Rectal smooth muscle tissue (tissue), 1 donor: ENCODE measurements around the gene IRF7.
A peak's percentile ranks its signal among the peaks of the same experiment; 100 is the strongest.

ENCODE experiments used
- H3K27ac ChIP-seq: one replicate; pipeline ENCODE4 v1.7.0; 2013; ENCODE audit warnings: low read depth, low read length, inconsistent platforms
- H3K27me3 ChIP-seq: one replicate; pipeline ENCODE4 v1.7.0; 2013; ENCODE audit warnings: low read length; ENCODE audit not compliant: control insufficient read depth, insufficient read depth
- H3K36me3 ChIP-seq: one replicate; pipeline ENCODE4 v1.7.0; 2013; ENCODE audit warnings: low read length; ENCODE audit not compliant: control insufficient read depth, insufficient read depth
- H3K4me1 ChIP-seq: one replicate; pipeline ENCODE4 v1.7.0; 2013; ENCODE audit warnings: low read length; ENCODE audit not compliant: control insufficient read depth, insufficient read depth
- H3K4me3 ChIP-seq: one replicate; pipeline ENCODE4 v1.7.0; 2013; ENCODE audit warnings: low read length
- H3K9ac ChIP-seq: one replicate; pipeline ENCODE4 v1.7.0; 2013; ENCODE audit warnings: low read length

Gene IRF7

GRCh38 chr11:637593-638521 lies 22.1 kb upstream of the IRF7 start:
- H3K27ac ChIP-seq, result no peak overlapping the region
- H3K4me1 ChIP-seq, result peaks cover 2% of the 10 kb centered on the region
- H3K4me3 ChIP-seq, result no peak overlapping the region
- H3K27me3 ChIP-seq, result peaks cover 21% of the 10 kb centered on the region
- H3K9ac ChIP-seq, result no peak overlapping the region
- H3K36me3 ChIP-seq, result no peaks in the 10 kb centered on the region

- H3K4me1 ChIP-seq, result peaks cover 2% of the 10 kb centered on the region
- no peak overlapping the region for H3K27ac ChIP-seq
- H3K9ac ChIP-seq, result no peak overlapping the region
- H3K4me3 ChIP-seq, result no peak overlapping the region
- peaks cover 21% of the 10 kb centered on the region for H3K27me3 ChIP-seq
- H3K36me3 ChIP-seq, result no peaks in the 10 kb centered on the region
Observed at GRCh38 chr11:637333-637592, 21.5 kb upstream of the IRF7 start.

GRCh38 chr11:636511-637332 lies 21.0 kb upstream of the IRF7 start, which contains the start of gene DRD4:
Gene DRD4, plus strand, starts transcription at chr11:637269. Its CDS starts 36 bp downstream, at chr11:637305.
- no peak within 1 kb of the TSS for H3K4me3 ChIP-seq
- no peaks in the 10 kb centered on the region for H3K36me3 ChIP-seq
- no peak within 1 kb of the TSS for H3K9ac ChIP-seq
- peaks cover 21% of the 10 kb centered on the region for H3K27me3 ChIP-seq
- peaks cover 2% of the 10 kb centered on the region for H3K4me1 ChIP-seq
- H3K27ac ChIP-seq, result no peak within 1 kb of the TSS

- H3K9ac ChIP-seq, result no peak overlapping the region
- no peak overlapping the region for H3K4me3 ChIP-seq
- peaks cover 2% of the 10 kb centered on the region for H3K4me1 ChIP-seq
- H3K27me3 ChIP-seq, result peaks cover 21% of the 10 kb centered on the region
- H3K27ac ChIP-seq, result no peak overlapping the region
- no peaks in the 10 kb centered on the region for H3K36me3 ChIP-seq
Observed at GRCh38 chr11:635945-636510, 20.3 kb upstream of the IRF7 start.

- Histone ChIP-seq H3K4me3 (no peak overlapping the region), H3K27me3 (no peaks in the 10 kb centered on the region), H3K4me1 (no peaks in the 10 kb centered on the region), H3K9ac (no peak overlapping the region), H3K27ac (no peak overlapping the region), H3K36me3 (no peaks in the 10 kb centered on the region)
Observed at GRCh38 chr11:630871-631270, 15.1 kb upstream of the IRF7 start.

GRCh38 chr11:629237-629583 lies 13.5 kb upstream of the IRF7 start:
- Histone ChIP-seq H3K4me3 (no peak overlapping the region), H3K27me3 (no peaks in the 10 kb centered on the region), H3K9ac (no peak overlapping the region), H3K4me1 (no peaks in the 10 kb centered on the region), H3K27ac (no peak overlapping the region), H3K36me3 (no peaks in the 10 kb centered on the region)

GRCh38 chr11:628056-628455 lies 12.3 kb upstream of the IRF7 start:
- H3K36me3 ChIP-seq, result no peaks in the 10 kb centered on the region
- no peak overlapping the region for H3K4me3 ChIP-seq
- no peaks in the 10 kb centered on the region for H3K4me1 ChIP-seq
- H3K9ac ChIP-seq, result no peak overlapping the region
- no peaks in the 10 kb centered on the region for H3K27me3 ChIP-seq
- no peak overlapping the region for H3K27ac ChIP-seq

GRCh38 chr11:627308-627576 lies 11.5 kb upstream of the IRF7 start:
- no peak overlapping the region for H3K4me3 ChIP-seq
- no peaks in the 10 kb centered on the region for H3K36me3 ChIP-seq
- H3K27me3 ChIP-seq, result no peaks in the 10 kb centered on the region
- H3K27ac ChIP-seq, result no peak overlapping the region
- H3K4me1 ChIP-seq, result no peaks in the 10 kb centered on the region
- no peak overlapping the region for H3K9ac ChIP-seq

- H3K27ac ChIP-seq, result no peak within 1 kb of the TSS
- H3K4me3 ChIP-seq, result no peak within 1 kb of the TSS
- H3K4me1 ChIP-seq, result no peaks in the 10 kb centered on the region
- no peaks in the 10 kb centered on the region for H3K36me3 ChIP-seq
- H3K9ac ChIP-seq, result no peak within 1 kb of the TSS
- no peaks in the 10 kb centered on the region for H3K27me3 ChIP-seq
Observed at GRCh38 chr11:626475-627307, 10.9 kb upstream of the IRF7 start, which contains the start of gene SCT. Gene SCT, minus strand, starts transcription at chr11:627181. Its CDS starts 38 bp downstream, at chr11:627143.

- no peak overlapping the region for H3K9ac ChIP-seq
- H3K4me3 ChIP-seq, result no peak overlapping the region
- H3K27ac ChIP-seq, result no peak overlapping the region
Observed at GRCh38 chr11:625636-626268, 10.0 kb upstream of the IRF7 start.

GRCh38 chr11:624705-625635 lies 9.2 kb upstream of the IRF7 start, which contains the start of gene CDHR5:
Gene CDHR5, minus strand, starts transcription at chr11:624955. Its CDS starts 53 bp downstream, at chr11:624902.
- H3K27ac ChIP-seq, result no peak within 1 kb of the TSS

More at GRCh38 chr11:625636-626268, 10.0 kb upstream of the IRF7 start:
- H3K36me3 ChIP-seq, result no peaks in the 10 kb centered on the region
- H3K4me1 ChIP-seq, result no peaks in the 10 kb centered on the region
- no peaks in the 10 kb centered on the region for H3K27me3 ChIP-seq

More at GRCh38 chr11:624705-625635, 9.2 kb upstream of the IRF7 start, which contains the start of gene CDHR5:
- H3K4me1 ChIP-seq, result no peaks in the 10 kb centered on the region
- H3K36me3 ChIP-seq, result no peaks in the 10 kb centered on the region
- H3K27me3 ChIP-seq, result no peaks in the 10 kb centered on the region
- peak within 1 kb of the TSS; percentile 30 for H3K9ac ChIP-seq
- H3K4me3 ChIP-seq, result peak within 1 kb of the TSS; percentile 48
